Fibroblast of pulmonary artery (primary cell): ENCODE measurements around the gene TRIM34.

Experiments
- DNase-seq: peaks from one replicate; pipeline ENCODE4 v3.0.0-alpha.2; 2010; ENCODE audit warnings: low read depth
- H3K4me3 ChIP-seq: replicated peaks from 2 replicates; pipeline ENCODE4 v1.5.1; 2011; ENCODE audit warnings: low read depth, mild to moderate bottlenecking, control low read depth, low read length, moderate library complexity
- TF ChIP-seq, protein P1 (sequence below): IDR thresholded peaks from 2 replicates; pipeline ENCODE4 v1.5.1; 2011; ENCODE audit warnings: mild to moderate bottlenecking, control low read depth, low read length, inconsistent platforms; ENCODE audit errors: missing control alignments

The TRIM34 gene

DNA sequence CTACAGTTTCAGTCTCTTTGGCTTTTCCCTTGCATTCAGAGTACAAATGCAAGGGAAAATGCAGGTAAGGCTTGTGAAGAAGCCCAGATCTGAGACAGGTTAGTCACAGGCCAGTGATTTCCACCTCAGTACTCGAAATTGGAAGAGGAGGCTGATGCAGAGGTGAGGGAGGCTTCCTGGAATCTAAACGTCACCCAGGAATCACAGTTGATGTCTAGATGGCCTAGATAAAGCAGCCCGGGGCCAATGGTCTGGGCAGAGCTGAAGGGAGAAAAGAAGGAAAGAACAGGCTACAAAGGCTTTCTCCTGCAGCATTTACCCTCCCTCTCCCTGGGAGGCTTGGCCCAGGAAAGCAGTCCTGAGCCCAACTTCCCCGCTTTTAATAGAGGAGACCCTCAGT is 19.9 kb upstream of the TRIM34 start:
- TF ChIP-seq, protein P1, sequence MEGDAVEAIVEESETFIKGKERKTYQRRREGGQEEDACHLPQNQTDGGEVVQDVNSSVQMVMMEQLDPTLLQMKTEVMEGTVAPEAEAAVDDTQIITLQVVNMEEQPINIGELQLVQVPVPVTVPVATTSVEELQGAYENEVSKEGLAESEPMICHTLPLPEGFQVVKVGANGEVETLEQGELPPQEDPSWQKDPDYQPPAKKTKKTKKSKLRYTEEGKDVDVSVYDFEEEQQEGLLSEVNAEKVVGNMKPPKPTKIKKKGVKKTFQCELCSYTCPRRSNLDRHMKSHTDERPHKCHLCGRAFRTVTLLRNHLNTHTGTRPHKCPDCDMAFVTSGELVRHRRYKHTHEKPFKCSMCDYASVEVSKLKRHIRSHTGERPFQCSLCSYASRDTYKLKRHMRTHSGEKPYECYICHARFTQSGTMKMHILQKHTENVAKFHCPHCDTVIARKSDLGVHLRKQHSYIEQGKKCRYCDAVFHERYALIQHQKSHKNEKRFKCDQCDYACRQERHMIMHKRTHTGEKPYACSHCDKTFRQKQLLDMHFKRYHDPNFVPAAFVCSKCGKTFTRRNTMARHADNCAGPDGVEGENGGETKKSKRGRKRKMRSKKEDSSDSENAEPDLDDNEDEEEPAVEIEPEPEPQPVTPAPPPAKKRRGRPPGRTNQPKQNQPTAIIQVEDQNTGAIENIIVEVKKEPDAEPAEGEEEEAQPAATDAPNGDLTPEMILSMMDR, result no peak
- DNase-seq, result no peak
- H3K4me3 ChIP-seq, result no peak overlapping the region

DNA sequence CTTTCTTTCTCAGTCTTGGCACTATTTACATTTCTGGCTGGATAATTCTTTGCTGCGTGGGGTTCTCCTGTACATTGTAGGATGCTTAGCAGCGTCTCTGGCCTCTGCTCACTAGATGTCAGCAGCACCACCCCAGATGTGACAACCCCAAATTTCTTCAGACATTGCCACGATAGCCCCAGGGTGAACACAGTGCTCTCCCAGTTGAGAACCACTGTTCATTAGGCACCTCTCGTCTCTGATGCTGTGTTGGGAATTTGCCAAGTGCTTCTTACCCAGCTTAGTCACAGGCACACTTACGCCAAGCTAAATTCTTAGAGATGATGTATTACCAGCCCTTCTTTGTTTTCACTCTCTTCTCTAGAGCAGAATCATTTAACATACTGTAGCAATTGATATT is 19.0 kb upstream of the TRIM34 start:
- TF ChIP-seq, protein P1, result no peak
- DNase-seq, result peak; percentile 87

DNA sequence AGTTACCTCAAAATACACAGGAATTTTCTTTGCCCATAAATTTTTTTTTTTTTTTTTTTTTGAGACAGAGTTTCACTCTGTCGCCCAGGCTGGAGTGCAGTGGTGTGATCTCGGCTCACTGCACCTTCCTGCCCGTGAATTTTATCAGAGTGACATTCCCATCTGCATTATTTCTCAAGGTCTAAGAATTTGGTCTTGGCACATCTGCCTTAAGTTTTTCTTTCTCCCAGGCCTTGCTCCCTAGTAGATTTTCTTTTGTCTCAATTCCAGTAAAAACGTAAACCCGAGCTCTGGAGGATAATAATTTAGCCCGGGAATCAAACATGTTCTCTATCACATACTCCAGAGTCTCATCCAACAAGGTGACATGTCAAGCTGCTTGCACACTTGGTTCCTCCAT is 16.0 kb upstream of the TRIM34 start:
- H3K4me3 ChIP-seq, result no peak overlapping the region
- DNase-seq, result peak; percentile 58
- TF ChIP-seq, protein P1, result no peak

More for the DNA sequence above, 19.0 kb upstream of the TRIM34 start:
- no peak overlapping the region for H3K4me3 ChIP-seq

GRCh38 chr11:5610446-5610845 is 14.4 kb upstream of the TRIM34 start:
- TF ChIP-seq, protein P1, result no peak
- no peak overlapping the region for H3K4me3 ChIP-seq
- DNase-seq, result no peak

DNA sequence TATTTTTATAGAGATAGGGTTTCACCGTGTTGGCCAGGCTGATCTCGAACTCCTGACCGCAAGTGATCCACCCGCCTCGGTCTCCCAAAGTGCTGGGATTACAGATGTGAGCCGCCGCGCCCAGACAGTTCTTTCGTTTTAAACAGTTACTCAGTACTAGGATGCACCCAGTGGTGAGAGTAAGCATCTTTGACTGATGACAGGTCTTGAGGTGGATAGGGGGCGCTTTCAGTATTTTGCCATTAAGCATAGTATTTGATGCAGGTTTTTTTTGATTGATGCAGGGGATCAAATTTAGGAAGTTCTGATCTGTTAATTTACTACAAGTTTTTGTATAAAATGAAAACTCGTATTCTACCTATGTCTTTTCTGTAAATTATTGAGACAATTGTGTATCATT is 13.2 kb upstream of the TRIM34 start:
- DNase-seq, result no peak
- TF ChIP-seq, protein P1, result no peak
- H3K4me3 ChIP-seq, result no peak overlapping the region

GRCh38 chr11:5618807-5619206 is 6.0 kb upstream of the TRIM34 start:
- TF ChIP-seq, protein P1, result no peak
- H3K4me3 ChIP-seq, result no peak overlapping the region
- DNase-seq, result peak; percentile 68

GRCh38 chr11:5620651-5621521 is 3.9 kb upstream of the TRIM34 start:
- no peak overlapping the region for H3K4me3 ChIP-seq

More at GRCh38 chr11:5620651-5621521, 3.9 kb upstream of the TRIM34 start:
- peak; percentile 82 for DNase-seq
- TF ChIP-seq, protein P1, result no peak
